ENCODE measurements around the gene SDHC.

Gene SDHC

DNA sequence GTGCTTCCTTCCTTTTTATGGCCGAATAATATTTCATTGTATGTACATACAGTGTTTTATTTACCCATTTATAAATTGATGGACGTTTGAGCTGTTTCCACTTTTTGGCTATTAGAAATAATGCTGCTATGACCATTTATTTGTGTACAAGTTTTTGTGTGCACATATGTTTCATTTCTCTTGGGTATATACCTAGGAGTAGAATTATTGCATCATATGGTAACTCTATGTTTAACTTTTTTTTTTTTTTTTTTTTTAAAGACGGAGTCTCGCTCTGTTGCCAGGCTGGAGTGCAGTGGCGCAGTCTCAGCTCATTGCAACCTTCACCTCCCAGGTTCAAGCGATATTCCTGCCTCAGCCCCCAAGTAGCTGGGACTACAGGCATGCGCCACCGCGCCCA is 19.0 kb downstream of the SDHC start:
- Mint-ChIP-seq H3K36me3 (ENCODE audit: low read depth) (peaks cover 35% of the 10 kb centered on the region), H3K9me3 (no peaks in the 10 kb centered on the region), H3K4me1 (ENCODE audit: low read depth) (no peaks in the 10 kb centered on the region), H3K4me3 (no peak overlapping the region), H3K27ac (no peak overlapping the region), H3K27me3 (ENCODE audit: low read depth) (no peaks in the 10 kb centered on the region)
- no peak for DNase-seq (ENCODE audit: low spot score)

DNA sequence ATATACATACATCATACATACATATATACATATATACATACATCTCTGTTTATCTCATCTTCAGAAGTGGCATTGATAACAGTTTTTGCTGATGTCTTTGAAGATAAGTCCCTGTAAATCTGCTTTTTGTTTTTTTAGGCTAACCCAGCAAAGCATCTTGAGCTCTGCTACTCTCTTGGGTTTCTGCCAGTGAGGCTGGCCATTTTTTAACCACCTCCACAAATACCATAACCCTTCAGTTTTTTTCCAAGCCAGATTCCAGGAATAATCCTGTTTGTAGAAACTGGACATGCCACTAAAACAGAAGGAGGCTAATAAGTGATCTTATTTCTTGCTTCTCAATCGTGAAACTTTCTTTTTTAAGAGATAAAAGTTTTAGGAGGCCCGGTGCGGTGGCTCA is 21.6 kb downstream of the SDHC start:
- Mint-ChIP-seq H3K27ac (no peak overlapping the region), H3K36me3 (ENCODE audit: low read depth) (peaks cover 30% of the 10 kb centered on the region), H3K4me3 (no peak overlapping the region), H3K9me3 (no peaks in the 10 kb centered on the region), H3K4me1 (ENCODE audit: low read depth) (no peaks in the 10 kb centered on the region), H3K27me3 (ENCODE audit: low read depth) (no peaks in the 10 kb centered on the region)
- no peak for DNase-seq (ENCODE audit: low spot score)

DNA sequence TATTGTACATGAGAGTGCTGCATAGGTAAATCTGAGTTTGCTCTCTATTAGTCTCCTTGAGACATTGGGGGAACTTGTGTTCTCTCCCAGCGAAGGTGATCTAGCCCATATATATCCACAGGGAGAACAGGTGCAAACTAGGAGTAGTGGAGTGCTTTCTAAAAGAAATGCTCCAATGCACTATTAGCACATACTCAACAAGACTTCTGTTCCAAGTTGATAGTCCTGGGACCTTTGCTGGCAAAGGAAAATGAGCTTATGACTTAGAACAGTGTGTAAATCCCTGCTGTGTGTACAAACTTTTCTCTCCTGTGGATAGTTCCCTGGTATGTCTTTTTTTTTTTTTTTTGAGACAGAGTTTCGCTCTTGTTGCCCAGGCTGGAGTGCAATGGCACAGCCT is 28.0 kb downstream of the SDHC start:
- H3K36me3 Mint-ChIP-seq (ENCODE audit: low read depth) = peaks cover 22% of the 10 kb centered on the region
- no peak overlapping the region for H3K4me3 Mint-ChIP-seq
- no peaks in the 10 kb centered on the region for H3K27me3 Mint-ChIP-seq (ENCODE audit: low read depth)
- H3K27ac Mint-ChIP-seq = no peak overlapping the region
- H3K4me1 Mint-ChIP-seq (ENCODE audit: low read depth) = peaks cover 2% of the 10 kb centered on the region
- no peaks in the 10 kb centered on the region for H3K9me3 Mint-ChIP-seq
- no peak for DNase-seq (ENCODE audit: low spot score)

DNA sequence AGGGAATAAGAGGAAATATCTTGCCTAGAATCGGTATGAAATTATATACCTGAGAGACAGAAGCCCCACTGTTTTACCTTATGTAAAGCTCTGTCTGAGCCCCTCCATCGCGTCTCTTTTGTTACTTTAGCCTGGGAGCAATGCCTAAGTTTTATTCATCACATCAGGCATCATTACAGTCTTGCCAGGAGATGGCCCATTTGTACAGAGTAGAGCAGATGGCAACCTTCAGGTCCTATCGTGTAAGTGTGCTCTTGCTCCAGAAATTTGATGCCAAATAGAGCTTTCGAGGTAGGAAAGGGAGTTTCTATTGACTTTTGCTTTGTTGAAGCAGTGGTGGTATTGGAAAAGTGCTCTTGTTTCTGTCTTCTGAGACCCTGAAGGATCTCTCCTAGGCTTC is 28.6 kb downstream of the SDHC start:
- no peaks in the 10 kb centered on the region for H3K9me3 Mint-ChIP-seq
- no peak overlapping the region for H3K4me3 Mint-ChIP-seq
- no peak for DNase-seq (ENCODE audit: low spot score)
- H3K36me3 Mint-ChIP-seq (ENCODE audit: low read depth) = peaks cover 22% of the 10 kb centered on the region
- H3K27ac Mint-ChIP-seq = no peak overlapping the region
- H3K4me1 Mint-ChIP-seq (ENCODE audit: low read depth) = peaks cover 2% of the 10 kb centered on the region
- no peaks in the 10 kb centered on the region for H3K27me3 Mint-ChIP-seq (ENCODE audit: low read depth)

DNA sequence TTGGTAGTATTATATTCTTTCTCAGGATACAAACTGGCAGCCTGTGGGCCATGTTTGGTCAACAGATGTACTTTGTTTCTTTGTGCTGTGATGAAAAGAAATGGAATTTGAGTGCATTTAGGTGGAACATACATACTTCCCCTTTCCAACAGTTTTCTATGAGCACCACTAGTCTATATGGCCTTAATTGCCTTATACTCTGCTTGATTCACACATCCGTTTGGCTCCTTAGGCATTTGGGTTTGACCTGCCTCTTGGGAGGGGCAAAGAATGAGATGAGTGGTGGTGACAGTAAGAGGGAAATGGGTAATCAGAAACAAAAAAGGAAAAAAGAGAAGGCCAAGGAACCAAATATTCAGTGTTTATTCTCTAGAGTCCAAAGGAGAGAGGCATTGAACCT is 36.5 kb downstream of the SDHC start:
- no peak for DNase-seq (ENCODE audit: low spot score)
- Mint-ChIP-seq H3K27me3 (ENCODE audit: low read depth) (no peaks in the 10 kb centered on the region), H3K9me3 (no peaks in the 10 kb centered on the region), H3K4me3 (no peak overlapping the region), H3K4me1 (ENCODE audit: low read depth) (peaks cover 2% of the 10 kb centered on the region), H3K27ac (no peak overlapping the region), H3K36me3 (ENCODE audit: low read depth) (peaks cover 11% of the 10 kb centered on the region)

DNA sequence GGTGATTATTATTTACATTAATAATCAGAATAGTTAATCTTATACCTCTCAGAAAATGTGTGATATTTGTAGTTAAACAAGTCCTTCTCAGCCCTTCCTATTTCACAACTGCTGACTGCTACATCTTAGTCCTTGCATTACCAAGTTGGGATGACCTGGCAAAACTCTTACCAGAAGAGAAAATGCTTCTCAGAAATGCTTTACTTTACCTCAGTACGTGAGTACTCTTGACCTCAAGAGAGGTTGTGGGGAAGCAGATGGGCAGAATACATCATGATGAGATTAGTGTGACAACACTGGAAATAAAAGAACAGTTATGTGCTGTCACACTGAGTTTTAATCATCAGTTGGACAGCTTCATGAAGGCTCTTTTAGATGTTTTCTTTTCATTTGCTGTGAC is 37.3 kb downstream of the SDHC start:
- Mint-ChIP-seq H3K27ac (no peak overlapping the region), H3K27me3 (ENCODE audit: low read depth) (no peaks in the 10 kb centered on the region), H3K36me3 (ENCODE audit: low read depth) (peaks cover 12% of the 10 kb centered on the region), H3K4me3 (no peak overlapping the region), H3K9me3 (no peaks in the 10 kb centered on the region), H3K4me1 (ENCODE audit: low read depth) (peaks cover 2% of the 10 kb centered on the region)
- DNase-seq (ENCODE audit: low spot score) = no peak

DNA sequence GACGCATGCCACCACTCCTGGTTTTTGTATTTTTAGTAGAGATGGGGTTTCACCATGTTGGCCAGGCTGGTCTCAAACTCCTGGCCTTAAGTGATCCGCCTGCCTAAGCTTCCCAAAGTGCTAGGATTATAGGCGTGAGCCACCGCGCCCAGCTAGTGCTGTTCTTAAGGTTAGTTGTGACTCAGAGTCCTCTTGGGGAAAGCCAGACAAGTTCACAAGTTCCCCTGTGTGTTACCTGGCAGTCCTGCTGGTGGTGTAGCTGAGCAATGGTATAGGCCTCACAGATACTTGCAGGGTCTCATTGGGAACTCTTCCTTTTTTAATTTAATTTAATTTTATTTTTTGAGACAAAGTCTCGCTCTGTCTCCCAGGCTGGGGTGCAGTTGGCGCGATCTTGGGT is 42.9 kb downstream of the SDHC start:
- DNase-seq (ENCODE audit: low spot score) = no peak
- Mint-ChIP-seq H3K27me3 (ENCODE audit: low read depth) (no peaks in the 10 kb centered on the region), H3K9me3 (no peaks in the 10 kb centered on the region), H3K27ac (no peak overlapping the region), H3K4me3 (no peak overlapping the region), H3K4me1 (ENCODE audit: low read depth) (peaks cover 2% of the 10 kb centered on the region), H3K36me3 (ENCODE audit: low read depth) (peaks cover 20% of the 10 kb centered on the region)

DNA sequence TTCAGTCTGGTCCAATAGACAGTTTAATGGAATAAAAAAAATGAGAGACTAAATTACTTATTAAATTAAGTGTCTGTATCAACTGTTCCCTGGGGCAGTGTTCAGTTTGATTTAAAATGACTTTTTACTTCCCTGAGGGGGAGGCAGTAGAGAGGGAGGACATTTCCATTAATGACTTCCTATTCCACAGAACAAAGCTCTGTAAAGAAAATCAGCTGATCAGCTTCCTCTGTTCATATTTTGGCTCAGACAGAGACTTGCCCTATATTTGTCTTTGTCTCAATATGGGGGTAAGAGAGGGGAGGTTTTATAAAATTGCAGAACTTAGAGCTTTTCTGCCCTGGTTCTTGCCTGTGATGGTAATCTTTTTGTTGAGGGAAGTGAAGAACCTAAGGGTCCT is 45.1 kb downstream of the SDHC start:
- no peak for DNase-seq (ENCODE audit: low spot score)
- H3K27me3 Mint-ChIP-seq (ENCODE audit: low read depth) = no peaks in the 10 kb centered on the region
- H3K27ac Mint-ChIP-seq = no peak overlapping the region
- peaks cover 21% of the 10 kb centered on the region for H3K36me3 Mint-ChIP-seq (ENCODE audit: low read depth)
- no peaks in the 10 kb centered on the region for H3K9me3 Mint-ChIP-seq
- H3K4me3 Mint-ChIP-seq = no peak overlapping the region
- peaks cover 2% of the 10 kb centered on the region for H3K4me1 Mint-ChIP-seq (ENCODE audit: low read depth)

DNA sequence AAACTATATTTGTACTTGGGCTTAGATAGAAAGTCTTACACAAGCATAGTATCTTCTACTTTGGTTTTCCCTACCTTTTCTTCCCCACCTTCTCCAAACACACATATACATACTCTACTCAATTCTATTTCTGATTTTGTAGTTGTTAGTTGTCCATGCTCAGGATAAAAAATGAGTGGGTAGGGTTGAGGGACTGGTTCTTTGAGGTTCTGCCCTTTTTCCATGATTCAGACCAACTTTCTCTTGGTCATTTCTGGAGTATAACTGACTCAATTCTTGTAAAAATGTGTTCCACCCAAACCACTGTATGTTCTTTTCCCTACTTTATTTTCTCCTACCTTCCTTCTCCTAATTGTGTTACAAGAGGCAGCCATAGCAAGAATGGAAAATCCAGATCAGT is 50.2 kb downstream of the SDHC start:
- DNase-seq (ENCODE audit: low spot score) = no peak
- H3K9me3 Mint-ChIP-seq = no peaks in the 10 kb centered on the region
- no peaks in the 10 kb centered on the region for H3K27me3 Mint-ChIP-seq (ENCODE audit: low read depth)
- H3K27ac Mint-ChIP-seq = no peak overlapping the region
- H3K4me3 Mint-ChIP-seq = no peak overlapping the region
- H3K36me3 Mint-ChIP-seq (ENCODE audit: low read depth) = peaks cover 27% of the 10 kb centered on the region
- peaks cover 7% of the 10 kb centered on the region for H3K4me1 Mint-ChIP-seq (ENCODE audit: low read depth)

DNA sequence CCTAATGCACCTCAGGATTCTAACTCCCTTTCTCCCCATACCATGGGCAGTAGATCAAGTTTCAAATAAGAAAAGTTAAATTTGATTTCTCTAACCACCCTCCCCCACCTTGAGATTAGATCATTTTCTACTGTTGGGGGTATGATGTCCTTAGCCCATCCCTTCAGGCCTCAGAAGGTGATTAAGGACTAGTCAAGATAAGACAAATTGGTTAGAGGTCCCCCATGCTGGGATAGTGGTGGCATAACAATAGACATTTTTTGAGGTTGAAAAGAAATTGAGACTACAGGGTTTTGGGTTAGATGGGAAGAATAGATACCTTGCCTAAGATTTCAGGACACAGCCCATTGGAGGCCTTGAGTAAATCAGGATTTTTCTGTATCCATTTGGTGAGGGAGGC is 51.0 kb downstream of the SDHC start:
- Mint-ChIP-seq H3K27me3 (ENCODE audit: low read depth) (no peaks in the 10 kb centered on the region), H3K9me3 (no peaks in the 10 kb centered on the region), H3K4me3 (no peak overlapping the region), H3K36me3 (ENCODE audit: low read depth) (peaks cover 22% of the 10 kb centered on the region), H3K27ac (no peak overlapping the region), H3K4me1 (ENCODE audit: low read depth) (peaks cover 6% of the 10 kb centered on the region)
- DNase-seq (ENCODE audit: low spot score) = no peak

DNA sequence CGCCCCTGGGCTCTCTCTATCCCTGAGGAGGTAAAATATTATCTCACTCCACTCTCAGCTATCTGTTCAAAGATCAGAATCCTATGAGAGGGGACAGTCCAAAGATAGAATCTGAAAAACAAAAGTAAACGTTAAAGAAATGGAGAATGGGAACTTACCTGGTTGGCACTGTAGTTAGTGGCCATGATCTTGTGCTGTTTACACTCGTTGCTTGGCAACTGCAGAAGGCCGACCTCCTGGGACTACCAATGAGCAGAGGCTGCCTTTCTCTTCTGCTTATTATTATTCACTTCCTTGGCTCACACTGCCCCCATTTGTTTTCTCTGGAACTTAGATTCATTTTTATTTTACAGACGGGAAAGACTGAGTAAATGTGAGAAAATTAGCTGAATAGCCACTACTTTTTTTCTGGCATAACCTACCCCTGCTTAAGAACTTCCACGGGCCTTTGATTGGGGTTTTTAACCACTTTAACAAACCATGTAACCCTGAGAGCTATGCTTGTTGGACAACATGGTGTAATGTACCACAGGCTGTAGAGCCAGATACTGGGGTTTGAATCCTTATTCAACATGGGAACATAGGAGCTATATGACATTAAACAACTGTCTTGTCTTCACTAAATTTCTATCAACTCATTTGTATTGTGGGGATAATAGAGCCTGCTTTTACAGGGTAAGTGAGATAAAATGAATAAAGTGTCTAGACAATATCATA is 53.7 kb downstream of the SDHC start, which contains the start of gene CFAP126:
TSS of gene CFAP126 (minus strand) at position 193 of the 717 bp plus-strand sequence. CDS start at position 185, 8 bp downstream.
- Mint-ChIP-seq H3K27ac (peak within 1 kb of the TSS; percentile 33), H3K27me3 (ENCODE audit: low read depth) (no peaks in the 10 kb centered on the region), H3K36me3 (ENCODE audit: low read depth) (peaks cover 22% of the 10 kb centered on the region), H3K9me3 (no peaks in the 10 kb centered on the region), H3K4me1 (ENCODE audit: low read depth) (peaks cover 9% of the 10 kb centered on the region), H3K4me3 (no peak within 1 kb of the TSS)
- no peak for DNase-seq (ENCODE audit: low spot score)

DNA sequence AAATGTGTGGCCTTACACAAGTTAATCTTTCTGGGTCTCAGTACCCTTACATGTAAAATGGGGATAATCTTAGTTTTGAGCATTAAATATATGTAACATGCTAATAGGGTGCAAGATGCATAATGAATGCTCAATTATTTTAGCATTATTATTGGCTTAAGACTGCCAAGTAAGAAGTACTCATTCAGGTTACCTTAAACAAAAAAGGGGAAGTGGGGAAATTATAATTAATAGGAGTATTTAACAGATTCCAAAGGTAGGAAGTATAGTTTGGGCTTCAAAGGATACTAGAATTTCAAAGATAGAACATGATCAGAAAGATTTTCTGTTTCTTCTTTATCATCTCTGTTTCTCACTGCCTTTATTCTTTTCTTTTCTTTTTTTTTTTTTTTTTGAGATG is 59.3 kb downstream of the SDHC start:
- no peak for DNase-seq (ENCODE audit: low spot score)
- peaks cover 5% of the 10 kb centered on the region for H3K4me1 Mint-ChIP-seq (ENCODE audit: low read depth)
- peaks cover 5% of the 10 kb centered on the region for H3K36me3 Mint-ChIP-seq (ENCODE audit: low read depth)
- H3K27ac Mint-ChIP-seq = no peak overlapping the region
- no peaks in the 10 kb centered on the region for H3K27me3 Mint-ChIP-seq (ENCODE audit: low read depth)
- no peak overlapping the region for H3K4me3 Mint-ChIP-seq
- H3K9me3 Mint-ChIP-seq = no peaks in the 10 kb centered on the region

DNA sequence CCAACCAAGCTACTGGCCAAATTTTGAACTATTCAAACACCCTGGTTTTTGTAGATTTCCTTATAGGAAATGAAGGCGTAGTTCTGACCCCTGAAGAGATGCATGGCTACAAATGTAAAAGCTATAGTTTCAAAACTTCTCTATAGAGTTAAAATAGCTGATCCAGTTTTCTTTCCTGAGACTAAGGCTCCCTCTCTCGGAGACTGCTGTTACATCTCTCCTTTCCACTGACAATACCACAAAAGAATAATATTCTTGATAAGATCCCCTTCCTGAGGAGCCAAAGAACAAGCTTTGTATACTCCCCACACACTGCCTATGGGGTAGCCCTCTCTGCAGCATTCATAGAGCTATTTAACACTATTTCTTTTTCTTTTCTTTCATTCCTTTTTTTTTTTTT is 60.2 kb downstream of the SDHC start:
- Mint-ChIP-seq H3K27me3 (ENCODE audit: low read depth) (no peaks in the 10 kb centered on the region), H3K27ac (no peak overlapping the region), H3K36me3 (ENCODE audit: low read depth) (peaks cover 3% of the 10 kb centered on the region), H3K4me1 (ENCODE audit: low read depth) (peaks cover 5% of the 10 kb centered on the region), H3K4me3 (no peak overlapping the region), H3K9me3 (no peaks in the 10 kb centered on the region)
- DNase-seq (ENCODE audit: low spot score) = no peak

DNA sequence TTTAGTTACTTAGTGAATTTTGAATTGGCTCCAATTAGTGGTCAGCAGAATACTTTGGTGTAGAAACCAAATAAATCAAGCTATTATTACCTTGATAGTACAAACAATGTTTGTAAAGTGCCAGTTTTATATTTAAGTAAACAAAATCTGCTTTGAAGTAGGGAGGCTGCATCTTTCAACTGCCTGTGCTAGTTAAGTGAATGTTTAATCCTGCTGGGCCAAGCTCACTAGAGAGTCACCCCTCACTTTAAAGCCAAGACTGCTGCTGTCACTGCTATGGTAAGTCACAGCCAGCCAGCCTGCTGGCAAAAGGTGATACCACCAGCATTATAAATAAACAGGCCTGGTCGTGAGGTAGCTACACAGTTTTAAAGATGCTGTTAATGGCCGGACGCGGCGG is 63.8 kb downstream of the SDHC start:
- Mint-ChIP-seq H3K36me3 (ENCODE audit: low read depth) (no peaks in the 10 kb centered on the region), H3K9me3 (no peaks in the 10 kb centered on the region), H3K4me1 (ENCODE audit: low read depth) (peaks cover 7% of the 10 kb centered on the region), H3K27ac (no peak overlapping the region), H3K4me3 (no peak overlapping the region), H3K27me3 (ENCODE audit: low read depth) (no peaks in the 10 kb centered on the region)
- no peak for DNase-seq (ENCODE audit: low spot score)

DNA sequence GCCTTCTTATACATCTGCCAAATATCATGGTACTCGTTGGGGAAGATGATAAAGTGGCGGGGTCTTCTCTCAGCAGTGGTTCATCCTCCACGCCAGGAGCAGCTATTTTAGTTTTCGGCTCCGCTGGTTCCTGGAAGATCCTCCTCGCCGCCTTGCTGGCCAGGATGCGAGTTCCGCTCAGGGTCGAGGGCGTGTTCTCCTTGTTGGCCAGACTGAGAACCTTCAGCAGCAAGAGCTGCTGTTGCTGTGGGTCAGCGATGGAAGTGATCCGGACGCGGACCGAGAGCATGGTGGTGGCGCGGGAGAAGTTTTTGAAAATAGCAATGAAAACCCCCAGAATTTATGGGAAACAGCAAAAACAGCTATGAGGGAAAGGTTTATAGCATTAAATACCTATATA is 64.9 kb downstream of the SDHC start:
- Mint-ChIP-seq H3K4me3 (no peak overlapping the region), H3K4me1 (ENCODE audit: low read depth) (peaks cover 7% of the 10 kb centered on the region), H3K27me3 (ENCODE audit: low read depth) (no peaks in the 10 kb centered on the region), H3K27ac (no peak overlapping the region), H3K9me3 (no peaks in the 10 kb centered on the region), H3K36me3 (ENCODE audit: low read depth) (no peaks in the 10 kb centered on the region)
- no peak for DNase-seq (ENCODE audit: low spot score)
